Testis (tissue), 3 donors: Measurements from ENCODE around the gene DDIT3. TPM values are rescaled to one million over a fixed set of nuclear protein-coding genes. Genes with fewer than 3 reads are reported as not detected.

Source experiments
- DNase-seq: peaks from one replicate; pipeline ENCODE4 v3.0.0-alpha.2; 2019
- H3K27ac ChIP-seq, 2 donors: fragments of 200-600 bp; sonication (generic); one replicate each; pipeline ENCODE4 v1.5.1; 2019
- H3K27me3 ChIP-seq: fragments of 200-600 bp; sonication (generic); one replicate; pipeline ENCODE4 v1.5.1; 2019
- H3K36me3 ChIP-seq: fragments of 200-600 bp; sonication (generic); one replicate; pipeline ENCODE4 v1.5.1; 2017; ENCODE audit warnings: low read depth; ENCODE audit errors: missing control alignments
- H3K4me1 ChIP-seq: fragments of 200-600 bp; sonication (generic); one replicate; pipeline ENCODE4 v1.5.1; 2019
- H3K4me3 ChIP-seq, 2 donors: fragments of 200-600 bp; sonication (generic); one replicate each; pipeline ENCODE4 v1.5.1; 2017 to 2019
- H3K9me3 ChIP-seq: fragments of 200-600 bp; sonication (generic); one replicate; pipeline ENCODE4 v1.5.1; 2017
- CTCF ChIP-seq, 3 experiments: fragments of 450-650 bp in 2 of 3; fragments of 200-600 bp in 1 of 3; sonication (generic) in 1 of 3; IDR thresholded peaks; one replicate each; pipeline ENCODE4 v1.5.1; 2016 to 2019; ENCODE audit warnings: antibody characterized with exemption in 3 of 3, mild to moderate bottlenecking in 2 of 3, moderate library complexity in 1 of 3
- POLR2A ChIP-seq: fragments of 450-650 bp; IDR thresholded peaks from one replicate; pipeline ENCODE4 v1.6.1; 2017; ENCODE audit warnings: antibody characterized with exemption, mild to moderate bottlenecking, moderate library complexity
- WGBS, 2 donors: methylation state at CpG; one replicate each; pipeline ENCODE4 v1.1.5; 2018; 5-methylcytosine and 5-hydroxymethylcytosine counted together
- intact Hi-C: fragments of 100-400 bp; cut with DNase I; formaldehyde crosslinking; loops from one replicate; pipeline ENCODE4 v1.15.1; 2023; ENCODE audit warnings: low total_unique reads
- polyA plus RNA-seq: library from polyadenylated mRNA; stranded (reverse); fragments of 350-450 nt; fragmentation: Illumina TruSeq; extraction: RNeasy Lipid Tissue Mini Kit (QIAGEN cat#74804); gene quantifications from one replicate; pipeline ENCODE4 v1.2.3, GENCODE V29; 2014; ENCODE audit warnings: low read depth, low replicate concordance; ENCODE audit not compliant: insufficient read depth
- total RNA-seq, 2 donors: library from RNA; depleted of rRNA; stranded (reverse); fragments of >200 nt; gene quantifications; one replicate each; pipeline ENCODE4 v1.2.3, GENCODE V29; 2016

The DDIT3 gene
- total and polyA plus RNA-seq, 3 donors from 2014 or later, result 44.2 to 63.9 (median 45.6) TPM

GRCh38 chr12:57554453-57554852 is 34.1 kb upstream of the DDIT3 start:
- H3K27ac ChIP-seq, result no peak overlapping the region
- intact Hi-C loops, result no loop called here
- 87 to 91% methylated on average over 2 of the region's 2 CpGs for WGBS, 2 donors
- no peaks in the 10 kb centered on the region for H3K27me3 ChIP-seq
- DNase-seq, result no peak
- H3K36me3 ChIP-seq, result no peaks in the 10 kb centered on the region
- TF ChIP-seq POLR2A (no peak), CTCF (IDR thresholded peaks at IDR 0.05) (no peak)
- no peaks in the 10 kb centered on the region for H3K9me3 ChIP-seq
- no peak overlapping the region for H3K4me3 ChIP-seq
- H3K4me1 ChIP-seq, result peaks cover 6% of the 10 kb centered on the region

GRCh38 chr12:57553343-57554202 is 33.3 kb upstream of the DDIT3 start:
- Histone ChIP-seq H3K9me3 (no peaks in the 10 kb centered on the region), H3K36me3 (no peaks in the 10 kb centered on the region), H3K4me1 (peaks cover 6% of the 10 kb centered on the region), H3K4me3 (no peak overlapping the region), H3K27ac (no peak overlapping the region), H3K27me3 (no peaks in the 10 kb centered on the region)
- DNase-seq, result no peak
- intact Hi-C loops, result no loop called here
- WGBS, 2 donors, result 67 to 73% methylated on average over 7 of the region's 7 CpGs
- TF ChIP-seq POLR2A, result no peak
- TF ChIP-seq CTCF (IDR thresholded peaks at IDR 0.05), result no peak

- intact Hi-C loops, result no loop called here
- Histone ChIP-seq H3K36me3 (no peaks in the 10 kb centered on the region), H3K27ac (no peak overlapping the region), H3K27me3 (no peaks in the 10 kb centered on the region), H3K9me3 (no peaks in the 10 kb centered on the region), H3K4me1 (peaks cover 6% of the 10 kb centered on the region), H3K4me3 (no peak overlapping the region)
- WGBS, 2 donors, result 49 to 79% methylated on average over 6 of the region's 6 CpGs
- no peak for DNase-seq
- TF ChIP-seq POLR2A (no peak), CTCF (IDR thresholded peaks at IDR 0.05) (no peak)
Measured at GRCh38 chr12:57552835-57553313, 32.6 kb upstream of the DDIT3 start.

DNA sequence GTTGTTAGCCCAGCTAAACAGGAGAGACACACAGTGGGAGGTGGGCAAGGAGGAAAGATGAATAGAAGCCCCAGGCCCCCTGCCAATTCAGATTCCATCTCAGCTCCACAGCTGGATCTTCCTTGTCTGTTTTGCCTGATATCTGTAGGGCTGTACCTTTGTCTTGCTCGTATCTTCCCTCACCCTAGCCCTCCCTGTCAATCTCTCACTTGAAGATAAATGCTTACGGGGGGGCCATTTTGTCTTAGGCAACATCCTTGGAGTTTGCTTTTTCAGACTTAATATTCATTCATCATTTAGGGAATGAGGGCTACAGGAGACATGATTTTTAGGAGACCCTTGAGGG is 32.0 kb upstream of the DDIT3 start:
- Histone ChIP-seq H3K4me1 (peaks cover 6% of the 10 kb centered on the region), H3K4me3 (no peak overlapping the region), H3K27ac (no peak overlapping the region), H3K9me3 (no peaks in the 10 kb centered on the region), H3K27me3 (no peaks in the 10 kb centered on the region), H3K36me3 (no peaks in the 10 kb centered on the region)
- 64 to 65% methylated on average over 2 of the region's 2 CpGs for WGBS, 2 donors
- intact Hi-C loops, result no loop called here
- no peak for DNase-seq
- TF ChIP-seq POLR2A (no peak), CTCF (IDR thresholded peaks at IDR 0.05) (no peak)
